HG03097 (cell line): Measurements from ENCODE around the gene WNT7A.

Experiments used
- ATAC-seq: cut with Tn5 transposase; IDR thresholded peaks from one replicate; pipeline ENCODE4 v1.9.1; 2021; ENCODE audit not compliant: unreplicated experiment, low FRiP score

Gene WNT7A

GRCh38 chr3:13776253-13777050 lies 103.4 kb downstream of the WNT7A start:
- no peak for ATAC-seq

- ATAC-seq: no peak
These were observed 106.8 kb downstream of the WNT7A start for GRCh38 chr3:13772885-13773745.

GRCh38 chr3:13772321-13772745 lies 107.5 kb downstream of the WNT7A start:
- ATAC-seq: no peak

GRCh38 chr3:13771496-13771895 lies 108.4 kb downstream of the WNT7A start:
- no peak for ATAC-seq

GRCh38 chr3:13770170-13771169 lies 109.4 kb downstream of the WNT7A start:
- no peak for ATAC-seq

GRCh38 chr3:13769422-13769821 lies 110.4 kb downstream of the WNT7A start:
- no peak for ATAC-seq

GRCh38 chr3:13768453-13768852 lies 111.4 kb downstream of the WNT7A start:
- ATAC-seq: no peak

- no peak for ATAC-seq
These were observed 112.0 kb downstream of the WNT7A start for GRCh38 chr3:13767896-13768295.

GRCh38 chr3:13767030-13767429 lies 112.8 kb downstream of the WNT7A start:
- no peak for ATAC-seq
